ENCODE results near the gene OXCT2. TPM values are rescaled to one million over a fixed set of nuclear protein-coding genes. Genes with fewer than 3 reads are reported as not detected.

The OXCT2 gene
- total and polyA plus RNA-seq, 2 of the 13 experiments (the other 11 are each of a cell fraction or from before 2014, with no cell fraction given) = 0.21 to 0.33 TPM

DNA sequence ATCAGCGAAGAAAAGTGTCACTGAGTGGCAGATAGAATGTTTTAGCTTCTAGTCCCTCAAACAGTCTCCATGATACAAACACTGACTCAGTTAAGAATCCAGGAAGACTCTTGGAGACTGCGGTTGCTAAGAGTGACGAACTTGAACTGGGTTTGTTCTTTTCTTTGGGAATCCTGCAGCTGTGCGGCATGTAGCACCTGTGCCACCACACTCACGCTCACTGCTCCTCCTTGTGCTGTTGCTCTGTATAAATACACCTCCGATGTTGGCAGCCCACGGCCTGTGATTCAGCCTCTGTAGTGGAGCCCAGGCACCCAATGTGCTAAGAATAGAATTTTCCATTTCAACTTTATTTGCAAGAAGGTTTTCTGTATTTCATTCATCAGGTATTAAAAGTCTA, 38.0 kb downstream of the OXCT2 start (continued):
- no peak for TF ChIP-seq ZBTB40 (IDR thresholded peaks at IDR 0.05)
- no peak for TF ChIP-seq ZBTB40 (CRISPR knock-in tag; IDR thresholded peaks at IDR 0.05)

- Histone ChIP-seq H3K9ac (ENCODE audit: insufficient read depth, low read depth, low read length) (no peak overlapping the region), H3K36me3 (replicated peaks in 1 of 2; ENCODE audit: control insufficient read depth in 1 of 2, insufficient read depth in 2 of 2, low read length in 2 of 2) (no peaks in the 10 kb centered on the region), H3K27me3 (ENCODE audit: control insufficient read depth in 1 of 2, insufficient read depth in 2 of 2, low read length in 2 of 2) (peaks cover 2 to 42% of the 10 kb centered on the region in 2 experiments; a peak in 4 of 5 replicates), H4K20me1 (ENCODE audit: insufficient read depth, low read length) (no peaks in the 10 kb centered on the region), H3K4me1 (ENCODE audit: insufficient read depth, low read length) (peaks cover 8% of the 10 kb centered on the region), H3K9me3 (ENCODE audit: low read length) (no peaks in the 10 kb centered on the region), H3K79me2 (ENCODE audit: insufficient read depth, low read length) (no peaks in the 10 kb centered on the region), H3K4me3 (replicated peaks in 1 of 3; ENCODE audit: insufficient read depth in 1 of 3, low read depth in 2 of 3, low read length in 3 of 3) (no peak overlapping the region), H3K4me2 (ENCODE audit: low read depth, low read length) (no peak overlapping the region), H3K27ac (ENCODE audit: extremely low read length, insufficient read depth, low read length) (no peak overlapping the region), H2AFZ (ENCODE audit: low read length) (no peak overlapping the region)
- TF ChIP-seq GMEB2 (CRISPR knock-in tag; IDR thresholded peaks at IDR 0.05; ENCODE audit: low read depth) = no peak
- CTCF ChIA-PET (ENCODE audit: low intra/inter-chr PET ratio, low total read pairs) = no interaction called here
- no peak for DNase-seq (ENCODE audit: low spot score)
- WGBS (ENCODE audit: low lambda C conversion rate) = 6% methylated on average over 3 of the region's 3 CpGs
- FAIRE-seq = no peak
- no TSS peak for BruUV-seq (replicated peaks)
- ATAC-seq = no peak
- intact Hi-C loops (cut with micrococcal nuclease; ENCODE audit: unreplicated experiment) (no loop called here), in situ Hi-C loops (cut with HindIII; ENCODE audit: extremely low pct_ligation_motif_present, low pct_unique_long_range_greater_than_20kb) (no loop called here)
- POLR2A ChIA-PET = no interaction called here
Measured at GRCh38 chr1:39732730-39733129, 38.4 kb downstream of the OXCT2 start.
